Keratinocyte (primary cell): ENCODE data around the gene RTP1. TPM values are rescaled to one million over a fixed set of nuclear protein-coding genes. Genes with fewer than 3 reads are reported as not detected.

ENCODE experiments used
- DNase-seq: peaks from one replicate; pipeline ENCODE4 v3.0.0-alpha.2; 2011; ENCODE audit warnings: low read depth, missing footprints, low spot score
- FAIRE-seq: peaks from 2 replicates; lab custom pipeline; 2011; peaks lifted over from hg19 to GRCh38; lab: Jason Lieb, UNC
- H2AFZ ChIP-seq: 2 replicates; pipeline ENCODE4 v1.6.0; 2012; ENCODE audit warnings: low read length, control low read depth, inconsistent platforms; ENCODE audit not compliant: control insufficient read depth
- H3K27ac ChIP-seq: 2 replicates; pipeline ENCODE4 v1.5.1; 2011; ENCODE audit warnings: low read length; ENCODE audit not compliant: control insufficient read depth, insufficient read depth
- H3K27me3 ChIP-seq: 3 replicates; pipeline ENCODE4 v1.6.0; 2011; ENCODE audit warnings: low read length; ENCODE audit not compliant: control insufficient read depth, insufficient read depth; ENCODE audit errors: extremely low read depth
- H3K36me3 ChIP-seq, 2 experiments: 2 replicates in 1 of 2; 3 replicates in 1 of 2; pipeline ENCODE4 v1.5.1; 2011; ENCODE audit warnings: low read length in 2 of 2, mild to moderate bottlenecking in 1 of 2; ENCODE audit not compliant: control insufficient read depth in 2 of 2, insufficient read depth in 2 of 2; ENCODE audit errors: extremely low read depth in 1 of 2
- H3K4me1 ChIP-seq: 3 replicates; pipeline ENCODE4 v1.5.1; 2011; ENCODE audit warnings: low read length; ENCODE audit not compliant: control insufficient read depth, insufficient read depth; ENCODE audit errors: extremely low read depth
- H3K4me2 ChIP-seq: 3 replicates; pipeline ENCODE4 v1.6.0; 2011; ENCODE audit warnings: low read depth, low read length; ENCODE audit not compliant: control insufficient read depth, insufficient read depth; ENCODE audit errors: extremely low read depth
- H3K4me3 ChIP-seq, 3 experiments: fragments of 200-600 bp in 1 of 3; sonication (generic) in 1 of 3; 2 replicates in 2 of 3; 3 replicates in 1 of 3; pipeline ENCODE4 v1.5.1; 2011 to 2016; ENCODE audit warnings: low read length in 3 of 3, mild to moderate bottlenecking in 3 of 3, control low read depth in 2 of 3, inconsistent platforms in 1 of 3, low read depth in 1 of 3, mixed read lengths in 1 of 3, mixed run types in 1 of 3, moderate library complexity in 1 of 3; ENCODE audit not compliant: control insufficient read depth in 2 of 3, insufficient read depth in 2 of 3; ENCODE audit errors: extremely low read depth in 1 of 3
- H3K79me2 ChIP-seq: 2 replicates; pipeline ENCODE4 v1.6.0; 2012; ENCODE audit warnings: low read length; ENCODE audit not compliant: control insufficient read depth, insufficient read depth
- H3K9ac ChIP-seq: 3 replicates; pipeline ENCODE4 v1.6.0; 2011; ENCODE audit warnings: low read length; ENCODE audit not compliant: control insufficient read depth, insufficient read depth; ENCODE audit errors: extremely low read depth
- H3K9me1 ChIP-seq: 3 replicates; pipeline ENCODE4 v1.6.0; 2011; ENCODE audit warnings: low read length; ENCODE audit not compliant: control insufficient read depth, insufficient read depth; ENCODE audit errors: extremely low read depth
- H3K9me3 ChIP-seq: 2 replicates; pipeline ENCODE4 v1.5.1; 2012; ENCODE audit warnings: low read depth, low read length; ENCODE audit not compliant: control insufficient read depth
- H4K20me1 ChIP-seq: 3 replicates; pipeline ENCODE4 v1.6.0; 2011; ENCODE audit warnings: low read length; ENCODE audit not compliant: control insufficient read depth, insufficient read depth; ENCODE audit errors: extremely low read depth
- EZH2 ChIP-seq: IDR thresholded peaks from one replicate; pipeline ENCODE4 v1.6.1; 2012; ENCODE audit warnings: inconsistent platforms, mild to moderate bottlenecking, low read length, moderate library complexity
- dilution Hi-C: fragments of 300-500 bp; cut with MboI; formaldehyde crosslinking; loops from one replicate; pipeline ENCODE4 v1.7.0; 2020; ENCODE audit warnings: low sequenced_read_pairs; ENCODE audit not compliant: extremely low pct_ligation_motif_present
- polyA plus RNA-seq, 5 experiments: library from polyadenylated mRNA; depleted of rRNA in 3 of 5; stranded (reverse) in 3 of 5; stranded (forward) in 1 of 5; unstranded in 1 of 5; fragments of >200 nt; gene quantifications; 1 replicate in 1 of 5; 2 replicates in 3 of 5; 3 replicates in 1 of 5; pipeline versions ENCODE4 v1.2.1 to v1.2.3, GENCODE V29; 2011 to 2012; ENCODE audit warnings: missing spikeins in 2 of 5, low read depth in 1 of 5, low replicate concordance in 1 of 5
- TF ChIP-seq, protein P1 (sequence below), 3 experiments: IDR thresholded peaks in 1 of 3; conservative IDR thresholded peaks in 1 of 3; optimal IDR thresholded peaks in 1 of 3; 2 replicates in 2 of 3; 3 replicates in 1 of 3; pipeline versions ENCODE3 to v1.5.1; 2011; ENCODE audit warnings: low read length in 3 of 3, mild to moderate bottlenecking in 3 of 3, moderate library complexity in 2 of 3, control low read depth in 1 of 3, inconsistent platforms in 1 of 3; ENCODE audit not compliant: insufficient read depth in 2 of 3; ENCODE audit errors: extremely low read depth in 1 of 3

The RTP1 gene
- polyA plus RNA-seq, 1 donor (not counting 4 experiments of a cell fraction or from before 2014, with no cell fraction given), result not detected

DNA sequence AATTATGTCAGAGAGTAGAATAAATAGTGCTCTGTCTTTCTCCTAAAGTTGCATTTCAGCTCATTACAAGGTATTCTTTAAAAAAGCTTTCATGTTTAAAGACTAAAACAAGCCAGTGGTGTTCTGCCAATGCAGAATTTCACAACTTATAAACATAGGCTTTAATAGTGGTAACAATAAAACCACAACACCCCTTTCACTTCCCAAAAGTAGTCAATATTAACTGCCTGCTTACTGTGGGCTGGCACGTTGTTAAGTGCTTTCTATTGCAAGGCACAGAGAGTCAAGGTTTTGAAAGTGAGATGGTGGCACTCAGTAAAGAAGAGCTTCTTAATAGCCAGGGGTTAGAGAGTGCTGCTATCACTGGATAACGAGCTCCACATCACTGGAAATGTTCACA, 8.4 kb upstream of the RTP1 start:
- no peak for TF ChIP-seq EZH2
- no peak overlapping the region for H3K4me2 ChIP-seq
- dilution Hi-C loops, result no loop called here
- H3K79me2 ChIP-seq, result no peaks in the 10 kb centered on the region
- no peak overlapping the region for H3K4me3 ChIP-seq
- no peak for FAIRE-seq
- H2AFZ ChIP-seq, result no peak overlapping the region
- H3K4me1 ChIP-seq, result peaks cover 16% of the 10 kb centered on the region
- no peak overlapping the region for H3K27ac ChIP-seq
- no peaks in the 10 kb centered on the region for H3K27me3 ChIP-seq
- H4K20me1 ChIP-seq, result no peaks in the 10 kb centered on the region
- H3K9me1 ChIP-seq, result no peaks in the 10 kb centered on the region
- no peak overlapping the region for H3K9ac ChIP-seq
- no peak for DNase-seq
- no peaks in the 10 kb centered on the region for H3K9me3 ChIP-seq
- no peaks in the 10 kb centered on the region for H3K36me3 ChIP-seq

DNA sequence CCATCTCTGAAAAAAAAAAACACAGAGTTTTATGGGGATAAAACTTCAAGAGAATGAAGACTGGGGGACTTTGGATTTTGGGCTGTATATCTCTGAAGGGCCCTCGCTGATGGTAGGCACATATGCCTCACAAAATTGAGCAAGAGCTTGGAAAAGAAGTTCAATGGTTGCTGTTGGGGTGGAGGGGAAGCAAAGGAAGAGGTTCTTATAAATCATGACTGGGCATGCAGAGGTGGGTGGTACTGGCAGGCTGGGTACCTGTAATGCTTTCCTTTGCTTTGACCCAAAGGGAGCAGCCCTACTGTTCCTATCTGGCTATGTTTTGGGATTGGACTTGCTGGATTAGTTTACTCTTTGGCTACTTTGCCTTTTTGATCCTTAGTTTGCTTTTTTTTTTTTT, 6.0 kb upstream of the RTP1 start:
- Histone ChIP-seq H3K9me1 (no peaks in the 10 kb centered on the region), H3K4me1 (peaks cover 16% of the 10 kb centered on the region), H4K20me1 (no peaks in the 10 kb centered on the region), H2AFZ (no peak overlapping the region), H3K36me3 (no peaks in the 10 kb centered on the region), H3K79me2 (no peaks in the 10 kb centered on the region), H3K9ac (no peak overlapping the region), H3K4me3 (no peak overlapping the region), H3K27me3 (no peaks in the 10 kb centered on the region), H3K27ac (no peak overlapping the region), H3K4me2 (peak overlapping the region; percentile 4), H3K9me3 (no peaks in the 10 kb centered on the region)
- no peak for FAIRE-seq
- dilution Hi-C loops, result no loop called here
- DNase-seq, result no peak
- TF ChIP-seq, protein P1, sequence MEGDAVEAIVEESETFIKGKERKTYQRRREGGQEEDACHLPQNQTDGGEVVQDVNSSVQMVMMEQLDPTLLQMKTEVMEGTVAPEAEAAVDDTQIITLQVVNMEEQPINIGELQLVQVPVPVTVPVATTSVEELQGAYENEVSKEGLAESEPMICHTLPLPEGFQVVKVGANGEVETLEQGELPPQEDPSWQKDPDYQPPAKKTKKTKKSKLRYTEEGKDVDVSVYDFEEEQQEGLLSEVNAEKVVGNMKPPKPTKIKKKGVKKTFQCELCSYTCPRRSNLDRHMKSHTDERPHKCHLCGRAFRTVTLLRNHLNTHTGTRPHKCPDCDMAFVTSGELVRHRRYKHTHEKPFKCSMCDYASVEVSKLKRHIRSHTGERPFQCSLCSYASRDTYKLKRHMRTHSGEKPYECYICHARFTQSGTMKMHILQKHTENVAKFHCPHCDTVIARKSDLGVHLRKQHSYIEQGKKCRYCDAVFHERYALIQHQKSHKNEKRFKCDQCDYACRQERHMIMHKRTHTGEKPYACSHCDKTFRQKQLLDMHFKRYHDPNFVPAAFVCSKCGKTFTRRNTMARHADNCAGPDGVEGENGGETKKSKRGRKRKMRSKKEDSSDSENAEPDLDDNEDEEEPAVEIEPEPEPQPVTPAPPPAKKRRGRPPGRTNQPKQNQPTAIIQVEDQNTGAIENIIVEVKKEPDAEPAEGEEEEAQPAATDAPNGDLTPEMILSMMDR (optimal IDR thresholded peaks at IDR 0.05 in 1 of 3, IDR thresholded peaks at IDR 0.05 in 1 of 3, conservative IDR thresholded peaks at IDR 0.05 in 1 of 3; ENCODE audit: extremely low read depth in 1 of 3, insufficient read depth in 2 of 3, low read length in 3 of 3), result no peak
- no peak for TF ChIP-seq EZH2

DNA sequence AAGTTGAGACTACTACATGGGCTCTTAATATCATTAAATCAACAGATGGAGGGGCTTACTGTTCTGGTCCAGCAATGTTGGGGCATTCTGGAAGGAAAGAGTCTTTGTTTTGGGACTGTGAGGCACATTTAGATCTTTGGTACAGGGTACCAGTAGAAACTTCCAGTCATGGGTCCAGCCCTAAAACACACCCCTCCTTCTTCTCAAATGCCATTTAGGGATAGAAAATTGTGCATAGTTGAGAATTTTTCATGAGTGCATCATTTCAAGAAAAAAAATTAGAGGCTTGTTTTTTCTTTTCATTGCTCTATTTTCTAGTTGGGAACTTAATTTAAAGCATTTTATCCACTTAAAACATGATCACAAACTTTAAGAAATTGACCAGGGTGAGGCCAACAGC, 4.1 kb upstream of the RTP1 start:
- TF ChIP-seq, protein P1 (optimal IDR thresholded peaks at IDR 0.05 in 1 of 3, IDR thresholded peaks at IDR 0.05 in 1 of 3, conservative IDR thresholded peaks at IDR 0.05 in 1 of 3; ENCODE audit: extremely low read depth in 1 of 3, insufficient read depth in 2 of 3, low read length in 3 of 3), result no peak
- no peak for TF ChIP-seq EZH2
- H3K9ac ChIP-seq, result no peak overlapping the region
- DNase-seq (no peak), FAIRE-seq (no peak)
- no peaks in the 10 kb centered on the region for H3K9me3 ChIP-seq
- dilution Hi-C loops, result no loop called here
- no peaks in the 10 kb centered on the region for H4K20me1 ChIP-seq
- H3K27ac ChIP-seq, result no peak overlapping the region
- no peaks in the 10 kb centered on the region for H3K36me3 ChIP-seq
- H2AFZ ChIP-seq, result no peak overlapping the region
- no peak overlapping the region for H3K4me2 ChIP-seq
- H3K27me3 ChIP-seq, result no peaks in the 10 kb centered on the region
- H3K4me1 ChIP-seq, result peaks cover 10% of the 10 kb centered on the region
- H3K9me1 ChIP-seq, result no peaks in the 10 kb centered on the region
- no peak overlapping the region for H3K4me3 ChIP-seq
- no peaks in the 10 kb centered on the region for H3K79me2 ChIP-seq
